Peyer's patch (tissue), 4 donors: ENCODE data around the gene KCNN1.

Experiments
- CTCF ChIP-seq, 6 experiments: fragments of 450-650 bp in 4 of 6; fragments of 200-600 bp in 2 of 6; sonication (generic) in 1 of 6; IDR thresholded peaks; one replicate each; pipeline ENCODE4 v1.5.1; 2017 to 2019; ENCODE audit warnings: antibody characterized with exemption in 6 of 6, mild to moderate bottlenecking in 3 of 6, moderate library complexity in 1 of 6
- POLR2A ChIP-seq, 2 donors: fragments of 450-650 bp; IDR thresholded peaks; one replicate each; pipeline ENCODE4 v1.5.1; 2017; ENCODE audit warnings: antibody characterized with exemption in 2 of 2, mild to moderate bottlenecking in 2 of 2, moderate library complexity in 2 of 2

GRCh38 chr19:18041054-18041453 is 74.1 kb downstream of the KCNN1 start:
- TF ChIP-seq CTCF (IDR thresholded peaks at IDR 0.05): no peak
- TF ChIP-seq POLR2A (IDR thresholded peaks at IDR 0.05): no peak
